OCI-LY7 (cell line): ENCODE measurements around the gene ADAMTS2.

Experiments
- EZH2phosphoT487 ChIP-seq: fragments of 200-600 bp; sonication (generic); IDR thresholded peaks from 2 replicates; pipeline ENCODE4 v1.6.1; 2018; ENCODE audit warnings: low read depth, borderline replicate concordance, mild to moderate bottlenecking, mixed run types, antibody characterized with exemption, low read length, moderate library complexity, mixed read lengths
- TF ChIP-seq, protein P1 (sequence below): fragments of 200-600 bp; sonication (generic); conservative IDR thresholded peaks from 2 replicates; pipeline ENCODE4 v1.5.1; 2014; ENCODE audit warnings: mild to moderate bottlenecking, antibody characterized with exemption, low read length, moderate library complexity, mixed read lengths

DNA sequence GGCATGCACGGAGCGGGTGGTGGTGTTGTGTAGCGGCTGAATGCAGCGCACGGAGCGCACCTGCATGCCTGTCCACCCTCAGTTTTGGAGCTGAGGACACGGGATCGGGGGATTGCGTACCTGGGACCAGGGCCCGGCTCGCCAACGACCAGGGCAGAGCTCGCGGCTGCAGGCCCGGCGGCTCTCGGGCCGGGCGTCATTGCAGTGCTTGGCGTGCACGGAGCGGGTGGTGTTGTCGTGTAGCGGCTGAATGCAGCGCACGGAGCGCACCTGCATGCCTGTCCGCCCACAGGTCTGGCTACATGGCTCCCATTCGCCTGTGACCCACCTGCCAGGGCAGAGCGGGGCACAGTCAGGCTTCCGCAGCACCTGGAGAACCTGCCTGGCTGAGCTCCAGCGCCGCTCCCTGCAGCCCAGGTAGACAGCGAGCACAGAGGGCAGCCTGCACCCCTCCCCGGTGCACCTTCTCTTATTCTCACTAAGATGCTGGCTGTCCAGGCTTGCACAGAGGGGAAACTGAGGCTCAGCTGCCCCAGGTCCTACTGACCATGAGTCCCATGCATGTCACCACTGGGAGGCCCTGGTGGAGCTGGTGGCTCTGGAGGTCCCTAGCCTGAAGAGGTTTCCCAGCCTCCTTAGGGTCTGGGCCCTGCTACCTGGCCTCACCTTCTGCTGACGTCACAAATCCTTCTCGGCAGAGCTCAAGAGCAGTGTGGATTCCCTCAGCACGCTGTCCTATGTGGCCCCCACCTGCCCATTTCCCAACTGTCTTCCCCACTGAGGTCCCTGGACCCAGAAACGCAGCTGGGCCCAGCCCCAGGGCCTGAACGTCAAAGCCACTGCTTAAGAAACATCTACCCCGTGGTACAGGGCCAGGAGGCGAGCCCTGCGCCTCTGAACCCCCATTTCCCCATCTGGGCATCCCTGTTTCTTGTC is 220.1 kb downstream of the ADAMTS2 start:
- TF ChIP-seq, protein P1, sequence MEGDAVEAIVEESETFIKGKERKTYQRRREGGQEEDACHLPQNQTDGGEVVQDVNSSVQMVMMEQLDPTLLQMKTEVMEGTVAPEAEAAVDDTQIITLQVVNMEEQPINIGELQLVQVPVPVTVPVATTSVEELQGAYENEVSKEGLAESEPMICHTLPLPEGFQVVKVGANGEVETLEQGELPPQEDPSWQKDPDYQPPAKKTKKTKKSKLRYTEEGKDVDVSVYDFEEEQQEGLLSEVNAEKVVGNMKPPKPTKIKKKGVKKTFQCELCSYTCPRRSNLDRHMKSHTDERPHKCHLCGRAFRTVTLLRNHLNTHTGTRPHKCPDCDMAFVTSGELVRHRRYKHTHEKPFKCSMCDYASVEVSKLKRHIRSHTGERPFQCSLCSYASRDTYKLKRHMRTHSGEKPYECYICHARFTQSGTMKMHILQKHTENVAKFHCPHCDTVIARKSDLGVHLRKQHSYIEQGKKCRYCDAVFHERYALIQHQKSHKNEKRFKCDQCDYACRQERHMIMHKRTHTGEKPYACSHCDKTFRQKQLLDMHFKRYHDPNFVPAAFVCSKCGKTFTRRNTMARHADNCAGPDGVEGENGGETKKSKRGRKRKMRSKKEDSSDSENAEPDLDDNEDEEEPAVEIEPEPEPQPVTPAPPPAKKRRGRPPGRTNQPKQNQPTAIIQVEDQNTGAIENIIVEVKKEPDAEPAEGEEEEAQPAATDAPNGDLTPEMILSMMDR = no peak
- no peak for TF ChIP-seq EZH2phosphoT487
